Loucy (cell line): ENCODE results near the gene ARHGEF16.

Experiments
- H2AFZ ChIP-seq: fragments of 200-600 bp; sonication (generic); 2 replicates; pipeline ENCODE4 v1.6.0; 2016; ENCODE audit warnings: antibody characterized with exemption, mild to moderate bottlenecking, low read length, moderate library complexity
- H3F3A ChIP-seq: fragments of 200-600 bp; 2 replicates; pipeline ENCODE4 v1.6.0; 2016; ENCODE audit warnings: antibody characterized with exemption, low read depth, mild to moderate bottlenecking
- H3K27me3 ChIP-seq: fragments of 200-600 bp; sonication (generic); 2 replicates; pipeline ENCODE4 v1.6.1; 2014; ENCODE audit warnings: low read length, mild to moderate bottlenecking; ENCODE audit not compliant: insufficient read depth, poor library complexity, severe bottlenecking
- H3K36me3 ChIP-seq: fragments of 200-600 bp; sonication (generic); 2 replicates; pipeline ENCODE4 v1.6.1; 2016; ENCODE audit warnings: low read length; ENCODE audit not compliant: insufficient read depth
- H3K4me1 ChIP-seq: fragments of 200-600 bp; sonication (generic); 2 replicates; pipeline ENCODE4 v1.5.1; 2014; ENCODE audit warnings: low read length, mild to moderate bottlenecking; ENCODE audit not compliant: insufficient read depth, poor library complexity, severe bottlenecking
- H3K4me2 ChIP-seq: fragments of 200-600 bp; sonication (generic); 2 replicates; pipeline ENCODE4 v1.6.0; 2014; ENCODE audit warnings: antibody characterized with exemption, low read length, low read depth, mild to moderate bottlenecking; ENCODE audit not compliant: poor library complexity, severe bottlenecking
- H3K4me3 ChIP-seq: fragments of 200-600 bp; sonication (generic); 2 replicates; pipeline ENCODE4 v1.5.1; 2014; ENCODE audit warnings: low read length, mild to moderate bottlenecking, mixed read lengths; ENCODE audit not compliant: poor library complexity, severe bottlenecking
- H3K79me2 ChIP-seq: fragments of 200-600 bp; sonication (generic); 2 replicates; pipeline ENCODE4 v1.6.1; 2014; ENCODE audit warnings: low read length; ENCODE audit not compliant: insufficient read depth
- H3K9ac ChIP-seq: fragments of 200-600 bp; sonication (generic); 2 replicates; pipeline ENCODE4 v1.6.0; 2014; ENCODE audit warnings: mild to moderate bottlenecking, low read depth, low read length, moderate library complexity; ENCODE audit not compliant: poor library complexity, severe bottlenecking
- H3K9me2 ChIP-seq: fragments of 200-600 bp; sonication (generic); replicated peaks from 2 replicates; pipeline ENCODE4 v1.6.1; 2016; ENCODE audit warnings: low read depth, low read length, mixed read lengths
- H3K9me3 ChIP-seq: fragments of 200-600 bp; sonication (generic); 2 replicates; pipeline ENCODE4 v1.6.1; 2014; ENCODE audit warnings: mild to moderate bottlenecking, antibody characterized with exemption, low read length, low read depth; ENCODE audit not compliant: insufficient read depth
- H4K20me1 ChIP-seq: fragments of 200-600 bp; sonication (generic); 2 replicates; pipeline ENCODE4 v1.6.0; 2014; ENCODE audit warnings: antibody characterized with exemption, low read length, mild to moderate bottlenecking; ENCODE audit not compliant: insufficient read depth, poor library complexity, severe bottlenecking
- EZH2phosphoT487 ChIP-seq: fragments of 200-600 bp; IDR thresholded peaks from 2 replicates; pipeline ENCODE4 v1.6.1; 2018; ENCODE audit warnings: antibody characterized with exemption, mild to moderate bottlenecking, moderate library complexity, borderline replicate concordance
- TF ChIP-seq, protein P1 (sequence below): fragments of 200-600 bp; sonication (generic); conservative IDR thresholded peaks from 2 replicates; pipeline ENCODE4 v1.5.1; 2014; ENCODE audit warnings: mild to moderate bottlenecking, antibody characterized with exemption, low read length

ARHGEF16 gene

GRCh38 chr1:3514404-3514803 lies 59.9 kb downstream of the ARHGEF16 start:
- H3K27me3 ChIP-seq = no peaks in the 10 kb centered on the region
- no peak overlapping the region for H2AFZ ChIP-seq
- H4K20me1 ChIP-seq = no peaks in the 10 kb centered on the region
- peaks cover 22% of the 10 kb centered on the region; the same call in 1 of the 2 replicates for H3K79me2 ChIP-seq
- H3K4me3 ChIP-seq = no peak overlapping the region
- H3K4me1 ChIP-seq = peaks cover 40% of the 10 kb centered on the region
- no peak for TF ChIP-seq EZH2phosphoT487
- TF ChIP-seq, protein P1, sequence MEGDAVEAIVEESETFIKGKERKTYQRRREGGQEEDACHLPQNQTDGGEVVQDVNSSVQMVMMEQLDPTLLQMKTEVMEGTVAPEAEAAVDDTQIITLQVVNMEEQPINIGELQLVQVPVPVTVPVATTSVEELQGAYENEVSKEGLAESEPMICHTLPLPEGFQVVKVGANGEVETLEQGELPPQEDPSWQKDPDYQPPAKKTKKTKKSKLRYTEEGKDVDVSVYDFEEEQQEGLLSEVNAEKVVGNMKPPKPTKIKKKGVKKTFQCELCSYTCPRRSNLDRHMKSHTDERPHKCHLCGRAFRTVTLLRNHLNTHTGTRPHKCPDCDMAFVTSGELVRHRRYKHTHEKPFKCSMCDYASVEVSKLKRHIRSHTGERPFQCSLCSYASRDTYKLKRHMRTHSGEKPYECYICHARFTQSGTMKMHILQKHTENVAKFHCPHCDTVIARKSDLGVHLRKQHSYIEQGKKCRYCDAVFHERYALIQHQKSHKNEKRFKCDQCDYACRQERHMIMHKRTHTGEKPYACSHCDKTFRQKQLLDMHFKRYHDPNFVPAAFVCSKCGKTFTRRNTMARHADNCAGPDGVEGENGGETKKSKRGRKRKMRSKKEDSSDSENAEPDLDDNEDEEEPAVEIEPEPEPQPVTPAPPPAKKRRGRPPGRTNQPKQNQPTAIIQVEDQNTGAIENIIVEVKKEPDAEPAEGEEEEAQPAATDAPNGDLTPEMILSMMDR = no peak
- peak overlapping the region; percentile 81 for H3K9ac ChIP-seq
- H3K4me2 ChIP-seq = peak overlapping the region; percentile 78
- H3K9me3 ChIP-seq = no peaks in the 10 kb centered on the region
- H3K9me2 ChIP-seq = no peaks in the 10 kb centered on the region
- H3F3A ChIP-seq = no peaks in the 10 kb centered on the region
- no peaks in the 10 kb centered on the region for H3K36me3 ChIP-seq

DNA sequence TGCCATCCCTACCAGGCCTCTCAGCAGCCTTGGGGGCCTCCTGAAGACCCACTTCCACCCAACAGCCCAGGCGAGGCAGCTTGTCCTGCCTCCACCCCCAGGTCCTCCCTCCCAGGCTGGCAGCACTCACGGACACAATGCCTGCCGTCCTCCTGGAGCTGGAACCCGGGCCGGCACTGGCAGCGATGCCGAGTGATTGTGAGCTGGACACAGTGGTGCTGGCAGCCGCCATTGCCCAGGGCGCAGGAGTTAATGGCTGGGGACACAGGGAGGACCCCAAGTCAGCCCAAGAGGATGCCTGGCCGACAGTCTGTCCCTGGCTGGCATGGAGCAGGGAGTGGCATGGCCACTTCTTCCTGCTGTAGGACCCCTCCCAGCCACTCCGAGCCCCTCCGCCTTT lies 60.8 kb downstream of the ARHGEF16 start:
- peak overlapping the region; percentile 52 for H3K4me3 ChIP-seq

GRCh38 chr1:3515774-3516480 lies 61.5 kb downstream of the ARHGEF16 start:
- Histone ChIP-seq H3K9me3 (no peaks in the 10 kb centered on the region), H3K4me1 (peaks cover 48% of the 10 kb centered on the region), H3K4me3 (peak overlapping the region; percentile 56), H3K9me2 (no peaks in the 10 kb centered on the region), H3K27me3 (no peaks in the 10 kb centered on the region), H3F3A (no peaks in the 10 kb centered on the region), H3K4me2 (peak overlapping the region; percentile 78), H4K20me1 (no peaks in the 10 kb centered on the region), H3K9ac (peak overlapping the region; percentile 81), H3K79me2 (peaks cover 22% of the 10 kb centered on the region; the same call in 1 of the 2 replicates), H3K36me3 (no peaks in the 10 kb centered on the region), H2AFZ (no peak overlapping the region)
- TF ChIP-seq EZH2phosphoT487 = no peak
- TF ChIP-seq, protein P1 = no peak

More for the DNA sequence above, 60.8 kb downstream of the ARHGEF16 start:
- Histone ChIP-seq H3K9me3 (no peaks in the 10 kb centered on the region), H3K4me1 (peaks cover 41% of the 10 kb centered on the region), H4K20me1 (no peaks in the 10 kb centered on the region), H3K9me2 (no peaks in the 10 kb centered on the region), H3F3A (no peaks in the 10 kb centered on the region), H2AFZ (no peak overlapping the region), H3K27me3 (no peaks in the 10 kb centered on the region), H3K79me2 (peaks cover 22% of the 10 kb centered on the region; the same call in 1 of the 2 replicates), H3K9ac (peak overlapping the region; percentile 81), H3K4me2 (peak overlapping the region; percentile 78), H3K36me3 (no peaks in the 10 kb centered on the region)
- TF ChIP-seq, protein P1 = no peak
- no peak for TF ChIP-seq EZH2phosphoT487
